RWPE2 (cell line): Measurements from ENCODE around the gene IFITM10.

ENCODE experiments used
- ATAC-seq: fragments of 200-7000 bp; cut with Tn5 transposase; 3 replicates; pipeline ENCODE4 v1.9.1; 2021; ENCODE audit warnings: low read depth
- DNase-seq: peaks from one replicate; pipeline ENCODE4 v3.0.0-alpha.2; 2020; ENCODE audit warnings: low spot score
- H3K27ac ChIP-seq: fragments of 450-650 bp; 2 replicates; pipeline ENCODE4 v1.5.1; 2017; ENCODE audit warnings: mild to moderate bottlenecking; ENCODE audit not compliant: poor library complexity, severe bottlenecking
- H3K27me3 ChIP-seq: fragments of 250-450 bp; sonication (Bioruptor Pico); 2 replicates; pipeline ENCODE4 v1.5.1; 2021; ENCODE audit warnings: mild to moderate bottlenecking, moderate library complexity; ENCODE audit not compliant: insufficient read depth, poor library complexity, severe bottlenecking
- H3K36me3 ChIP-seq: fragments of 250-450 bp; sonication (Bioruptor Pico); 2 replicates; pipeline ENCODE4 v1.5.1; 2020; ENCODE audit warnings: low read depth, mild to moderate bottlenecking, moderate library complexity
- H3K4me1 ChIP-seq: fragments of 250-450 bp; sonication (Bioruptor Pico); 2 replicates; pipeline ENCODE4 v1.5.1; 2021; ENCODE audit warnings: mild to moderate bottlenecking, moderate library complexity; ENCODE audit not compliant: insufficient read depth, poor library complexity, severe bottlenecking
- H3K4me3 ChIP-seq: fragments of 250-450 bp; sonication (Bioruptor Pico); 2 replicates; pipeline ENCODE4 v1.5.1; 2021; ENCODE audit warnings: mild to moderate bottlenecking, moderate library complexity; ENCODE audit not compliant: severe bottlenecking
- H3K9me3 ChIP-seq: fragments of 250-450 bp; sonication (Bioruptor Pico); 2 replicates; pipeline ENCODE4 v1.5.1; 2021; ENCODE audit warnings: mild to moderate bottlenecking, moderate library complexity; ENCODE audit not compliant: severe bottlenecking
- TF ChIP-seq, protein P1 (sequence below): fragments of 450-650 bp; IDR thresholded peaks from one replicate; pipeline ENCODE4 v1.5.1; 2017; ENCODE audit warnings: mild to moderate bottlenecking, moderate library complexity; ENCODE audit not compliant: poor library complexity, severe bottlenecking

IFITM10 gene

GRCh38 chr11:1746956-1747752 lies 3.2 kb downstream of the IFITM10 start:
- H3K27me3 ChIP-seq: peaks cover 12% of the 10 kb centered on the region
- DNase-seq: peak; percentile 51
- H3K4me1 ChIP-seq: peaks cover 6% of the 10 kb centered on the region

GRCh38 chr11:1746511-1746931 lies 3.9 kb downstream of the IFITM10 start:
- ATAC-seq (no peak), DNase-seq (no peak)
- H3K27ac ChIP-seq: no peak overlapping the region
- TF ChIP-seq, protein P1, sequence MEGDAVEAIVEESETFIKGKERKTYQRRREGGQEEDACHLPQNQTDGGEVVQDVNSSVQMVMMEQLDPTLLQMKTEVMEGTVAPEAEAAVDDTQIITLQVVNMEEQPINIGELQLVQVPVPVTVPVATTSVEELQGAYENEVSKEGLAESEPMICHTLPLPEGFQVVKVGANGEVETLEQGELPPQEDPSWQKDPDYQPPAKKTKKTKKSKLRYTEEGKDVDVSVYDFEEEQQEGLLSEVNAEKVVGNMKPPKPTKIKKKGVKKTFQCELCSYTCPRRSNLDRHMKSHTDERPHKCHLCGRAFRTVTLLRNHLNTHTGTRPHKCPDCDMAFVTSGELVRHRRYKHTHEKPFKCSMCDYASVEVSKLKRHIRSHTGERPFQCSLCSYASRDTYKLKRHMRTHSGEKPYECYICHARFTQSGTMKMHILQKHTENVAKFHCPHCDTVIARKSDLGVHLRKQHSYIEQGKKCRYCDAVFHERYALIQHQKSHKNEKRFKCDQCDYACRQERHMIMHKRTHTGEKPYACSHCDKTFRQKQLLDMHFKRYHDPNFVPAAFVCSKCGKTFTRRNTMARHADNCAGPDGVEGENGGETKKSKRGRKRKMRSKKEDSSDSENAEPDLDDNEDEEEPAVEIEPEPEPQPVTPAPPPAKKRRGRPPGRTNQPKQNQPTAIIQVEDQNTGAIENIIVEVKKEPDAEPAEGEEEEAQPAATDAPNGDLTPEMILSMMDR: no peak
- H3K4me3 ChIP-seq: no peak overlapping the region
- H3K4me1 ChIP-seq: peaks cover 6% of the 10 kb centered on the region
- H3K27me3 ChIP-seq: peaks cover 12% of the 10 kb centered on the region
- H3K9me3 ChIP-seq: no peaks in the 10 kb centered on the region
- H3K36me3 ChIP-seq: no peaks in the 10 kb centered on the region

More at GRCh38 chr11:1746956-1747752, 3.2 kb downstream of the IFITM10 start:
- TF ChIP-seq, protein P1: no peak
- Histone ChIP-seq H3K4me3 (no peak overlapping the region), H3K27ac (no peak overlapping the region), H3K9me3 (no peaks in the 10 kb centered on the region), H3K36me3 (no peaks in the 10 kb centered on the region)
- no peak for ATAC-seq

- DNase-seq: peak; percentile 19
- no peak overlapping the region for H3K4me3 ChIP-seq
- TF ChIP-seq, protein P1: no peak
- peaks cover 6% of the 10 kb centered on the region for H3K4me1 ChIP-seq
- H3K36me3 ChIP-seq: no peaks in the 10 kb centered on the region
- H3K27ac ChIP-seq: no peak overlapping the region
- ATAC-seq: no peak
- no peaks in the 10 kb centered on the region for H3K9me3 ChIP-seq
- H3K27me3 ChIP-seq: peaks cover 12% of the 10 kb centered on the region
Observed at GRCh38 chr11:1745701-1746320, 4.6 kb downstream of the IFITM10 start.

DNA sequence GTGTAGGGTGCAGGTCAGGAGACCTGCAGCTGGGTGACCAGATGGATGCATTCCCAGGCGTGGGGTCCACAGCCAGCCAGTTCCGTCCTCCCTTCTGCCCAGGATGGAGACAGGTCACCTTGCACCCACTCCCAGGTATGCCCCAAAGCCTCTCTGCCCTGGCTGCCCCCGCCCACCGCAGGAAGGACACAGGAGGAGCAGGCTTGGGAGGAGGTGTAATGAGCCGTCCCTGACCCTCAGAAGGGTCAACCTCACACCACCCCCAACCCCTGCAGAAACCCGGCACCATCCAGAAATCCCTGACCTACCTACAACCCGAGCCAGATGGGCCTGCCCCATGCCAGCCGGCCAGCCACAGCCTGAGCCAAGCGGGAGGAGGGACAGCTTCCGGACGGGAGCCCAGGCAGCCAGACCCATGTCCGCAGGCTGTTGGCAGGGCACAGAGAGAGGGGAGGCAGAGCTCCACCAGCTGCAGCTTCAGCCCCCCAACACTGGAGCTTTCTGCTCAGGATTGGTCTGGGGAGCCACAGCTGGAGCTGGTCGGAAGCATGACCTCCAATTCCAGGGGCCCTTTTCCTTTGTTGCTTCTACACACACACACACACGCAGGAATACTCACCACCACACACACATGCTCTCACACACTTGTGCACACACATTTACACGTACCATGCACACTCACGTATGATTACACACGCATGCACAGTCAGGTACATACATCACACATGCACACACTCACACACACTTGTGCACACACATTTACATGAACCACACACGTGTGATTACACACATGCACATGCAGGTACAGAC lies 5.3 kb downstream of the IFITM10 start:
- TF ChIP-seq, protein P1: no peak
- H3K27ac ChIP-seq: no peak overlapping the region
- DNase-seq (peak; percentile 24), ATAC-seq (no peak)
- H3K36me3 ChIP-seq: no peaks in the 10 kb centered on the region
- H3K9me3 ChIP-seq: no peaks in the 10 kb centered on the region
- peaks cover 1% of the 10 kb centered on the region for H3K4me1 ChIP-seq
- H3K4me3 ChIP-seq: no peak overlapping the region
- H3K27me3 ChIP-seq: peaks cover 12% of the 10 kb centered on the region
